Peyer's patch (tissue), 4 donors: ENCODE data around the gene MCRIP1.

Experiments used
- POLR2A ChIP-seq, 2 donors: fragments of 450-650 bp; IDR thresholded peaks; one replicate each; pipeline ENCODE4 v1.5.1; 2017; ENCODE audit warnings: antibody characterized with exemption in 2 of 2, mild to moderate bottlenecking in 2 of 2, moderate library complexity in 2 of 2
- TF ChIP-seq, protein P1 (sequence below), 6 experiments: fragments of 450-650 bp in 4 of 6; fragments of 200-600 bp in 2 of 6; sonication (generic) in 1 of 6; IDR thresholded peaks; one replicate each; pipeline ENCODE4 v1.5.1; 2017 to 2019; ENCODE audit warnings: antibody characterized with exemption in 6 of 6, mild to moderate bottlenecking in 3 of 6, moderate library complexity in 1 of 6

DNA sequence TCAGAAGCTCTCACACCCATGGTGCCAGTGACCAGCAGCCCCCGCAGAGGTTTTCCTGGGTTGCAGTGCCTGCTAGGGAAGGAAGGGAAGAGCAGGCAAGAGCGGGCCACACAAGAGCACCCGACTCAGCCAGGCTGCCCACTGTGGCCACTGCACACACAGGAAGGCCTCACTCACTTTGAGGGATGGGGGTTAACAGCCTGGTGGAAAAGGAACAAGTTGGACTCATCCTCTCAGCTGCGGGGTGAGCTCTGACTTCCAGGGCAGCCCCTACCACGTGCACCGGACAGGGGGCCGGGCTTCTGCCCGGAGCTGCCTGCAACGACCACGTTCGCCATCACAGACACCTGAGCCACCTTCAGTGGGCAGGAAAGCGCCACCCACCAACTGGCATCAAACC lies 19.1 kb upstream of the MCRIP1 start:
- TF ChIP-seq, protein P1, sequence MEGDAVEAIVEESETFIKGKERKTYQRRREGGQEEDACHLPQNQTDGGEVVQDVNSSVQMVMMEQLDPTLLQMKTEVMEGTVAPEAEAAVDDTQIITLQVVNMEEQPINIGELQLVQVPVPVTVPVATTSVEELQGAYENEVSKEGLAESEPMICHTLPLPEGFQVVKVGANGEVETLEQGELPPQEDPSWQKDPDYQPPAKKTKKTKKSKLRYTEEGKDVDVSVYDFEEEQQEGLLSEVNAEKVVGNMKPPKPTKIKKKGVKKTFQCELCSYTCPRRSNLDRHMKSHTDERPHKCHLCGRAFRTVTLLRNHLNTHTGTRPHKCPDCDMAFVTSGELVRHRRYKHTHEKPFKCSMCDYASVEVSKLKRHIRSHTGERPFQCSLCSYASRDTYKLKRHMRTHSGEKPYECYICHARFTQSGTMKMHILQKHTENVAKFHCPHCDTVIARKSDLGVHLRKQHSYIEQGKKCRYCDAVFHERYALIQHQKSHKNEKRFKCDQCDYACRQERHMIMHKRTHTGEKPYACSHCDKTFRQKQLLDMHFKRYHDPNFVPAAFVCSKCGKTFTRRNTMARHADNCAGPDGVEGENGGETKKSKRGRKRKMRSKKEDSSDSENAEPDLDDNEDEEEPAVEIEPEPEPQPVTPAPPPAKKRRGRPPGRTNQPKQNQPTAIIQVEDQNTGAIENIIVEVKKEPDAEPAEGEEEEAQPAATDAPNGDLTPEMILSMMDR (IDR thresholded peaks at IDR 0.05) = no peak
- no peak for TF ChIP-seq POLR2A (IDR thresholded peaks at IDR 0.05)
